GM19193 (cell line): ENCODE data around the gene XPA.

Experiments used
- POLR2A ChIP-seq: IDR thresholded peaks from 4 replicates; pipeline ENCODE4 v1.6.1; 2011; ENCODE audit not compliant: insufficient read depth, insufficient read length; ENCODE audit errors: extremely low read depth

XPA gene

DNA sequence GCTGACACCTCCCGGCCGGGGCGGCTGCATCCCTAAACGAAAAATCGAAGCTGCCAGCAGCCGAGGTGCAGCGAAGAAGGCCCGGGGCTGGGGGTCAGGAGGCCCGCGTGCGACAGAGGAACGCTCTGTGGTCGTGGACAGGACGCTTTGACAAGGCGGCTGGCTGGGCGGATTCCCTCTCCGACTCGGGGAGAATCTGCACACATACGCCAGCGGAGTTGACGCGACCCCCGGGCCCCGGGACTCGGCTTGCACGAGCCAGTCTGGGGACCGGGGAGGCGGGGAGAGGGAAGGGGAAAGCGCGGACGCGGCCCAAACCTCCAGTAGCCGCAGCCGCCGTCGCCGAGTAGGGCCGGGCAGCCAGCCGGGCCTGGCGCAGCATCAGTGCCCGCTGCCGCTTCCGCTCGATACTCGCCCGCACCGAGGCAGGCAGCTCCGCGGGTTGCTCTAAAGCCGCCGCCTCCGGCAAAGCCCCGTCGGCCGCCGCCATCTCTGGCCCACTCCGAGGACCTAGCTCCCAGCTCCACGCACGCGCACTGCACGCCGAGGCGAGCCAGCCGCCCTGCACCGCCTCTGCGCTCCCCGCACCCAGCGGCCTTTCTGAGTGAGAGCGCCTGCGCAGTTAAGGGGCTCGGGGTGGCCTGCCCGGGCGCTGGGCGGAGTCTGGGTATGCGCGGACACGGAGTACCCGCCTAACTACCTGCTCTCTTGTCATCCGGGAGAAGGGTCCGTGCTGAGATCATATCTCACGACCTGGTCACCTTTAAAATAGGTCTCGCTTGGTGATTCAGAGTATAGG lies at the start of gene XPA:
XPA (minus strand) TSS at position 538 of the 799 bp plus-strand sequence; CDS start at position 490, 48 bp downstream.
- peak; percentile 93 for TF ChIP-seq POLR2A

DNA sequence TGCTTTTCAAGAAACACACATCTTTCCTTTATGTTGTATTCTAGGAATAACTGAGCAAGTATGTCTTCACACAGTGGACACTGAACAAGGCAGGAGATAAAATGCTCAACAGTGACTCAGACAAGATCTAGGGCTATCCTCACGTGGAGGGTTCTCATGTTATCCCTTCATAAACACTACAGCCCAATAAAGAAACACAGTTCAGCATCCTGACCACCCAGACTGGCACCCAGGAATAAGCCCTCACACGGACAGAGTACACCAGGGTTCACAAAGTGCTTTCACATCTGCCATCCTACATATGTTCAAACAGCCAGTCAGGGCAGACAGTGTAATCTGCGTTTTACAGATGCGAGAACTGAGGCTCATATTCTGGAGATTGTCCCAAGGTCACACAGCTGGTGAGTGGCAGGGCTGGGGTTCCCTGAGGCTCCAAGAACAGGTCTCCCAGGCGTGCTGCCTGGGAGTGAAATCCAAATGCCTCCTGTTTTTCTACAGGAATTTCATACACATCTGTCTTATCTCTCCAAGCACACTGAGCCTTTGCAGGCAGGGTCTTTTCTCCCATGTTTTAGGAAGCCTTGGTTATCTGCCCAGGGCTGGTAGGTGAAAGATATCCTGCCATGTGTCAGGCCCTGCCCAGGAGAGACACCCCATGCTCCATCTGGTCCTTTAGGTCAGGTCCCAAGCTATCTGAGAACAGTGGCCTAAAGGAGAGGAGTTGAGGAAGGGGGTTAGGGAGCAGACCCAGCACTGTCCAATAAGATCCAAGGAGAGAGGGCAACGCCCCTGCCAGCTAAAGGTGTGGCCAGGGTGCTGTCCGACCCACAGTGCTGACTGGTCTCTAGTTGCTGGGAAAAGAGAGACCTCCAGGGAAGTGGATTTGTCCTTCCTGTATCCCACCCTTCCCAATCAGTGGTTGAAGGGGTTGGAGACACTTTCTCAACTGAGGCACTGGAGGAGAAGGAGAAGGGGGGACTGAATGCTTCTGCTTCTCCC lies 47.9 kb upstream of the XPA start:
- TF ChIP-seq POLR2A: no peak

DNA sequence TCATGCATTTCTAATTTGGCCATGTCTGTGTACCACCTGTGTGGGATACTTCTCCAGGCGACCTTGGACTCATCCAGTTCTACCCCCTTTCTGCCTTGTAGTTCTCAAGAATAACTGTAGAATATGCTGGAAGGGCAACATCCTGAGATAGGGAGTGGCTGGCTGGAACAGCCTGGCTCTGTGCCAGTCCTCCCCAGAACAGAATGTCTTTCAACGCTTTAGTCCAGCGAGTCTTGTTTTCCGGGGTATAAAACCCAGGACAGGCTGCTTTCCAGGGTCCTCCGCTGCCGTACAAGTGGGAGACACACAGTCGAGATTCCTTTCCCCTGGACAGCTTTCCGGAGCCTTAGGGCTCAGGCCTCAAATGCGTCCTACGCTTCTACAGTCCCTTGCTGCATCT lies 45.4 kb upstream of the XPA start:
- no peak for TF ChIP-seq POLR2A

DNA sequence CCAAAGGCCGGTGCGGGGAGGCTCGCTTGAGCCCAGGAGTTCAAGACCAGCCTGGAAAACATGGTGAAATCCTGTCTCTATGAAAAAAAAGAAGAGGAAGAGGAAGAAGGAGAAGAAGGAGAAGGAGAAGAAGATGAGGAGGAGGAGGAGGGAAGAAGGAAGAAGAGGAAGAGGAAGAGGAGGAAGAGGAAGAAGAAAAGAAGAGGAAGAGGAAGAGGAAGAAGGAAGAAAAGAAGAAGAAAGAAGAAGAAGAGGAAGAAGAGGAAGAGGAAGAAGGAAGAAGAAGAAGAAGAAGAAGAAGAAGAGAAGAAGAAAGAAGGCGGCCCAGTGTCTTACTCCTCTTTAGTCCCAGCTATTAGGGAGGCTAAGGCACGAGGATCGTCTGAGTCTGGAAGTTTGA lies 44.8 kb upstream of the XPA start:
- TF ChIP-seq POLR2A: no peak

DNA sequence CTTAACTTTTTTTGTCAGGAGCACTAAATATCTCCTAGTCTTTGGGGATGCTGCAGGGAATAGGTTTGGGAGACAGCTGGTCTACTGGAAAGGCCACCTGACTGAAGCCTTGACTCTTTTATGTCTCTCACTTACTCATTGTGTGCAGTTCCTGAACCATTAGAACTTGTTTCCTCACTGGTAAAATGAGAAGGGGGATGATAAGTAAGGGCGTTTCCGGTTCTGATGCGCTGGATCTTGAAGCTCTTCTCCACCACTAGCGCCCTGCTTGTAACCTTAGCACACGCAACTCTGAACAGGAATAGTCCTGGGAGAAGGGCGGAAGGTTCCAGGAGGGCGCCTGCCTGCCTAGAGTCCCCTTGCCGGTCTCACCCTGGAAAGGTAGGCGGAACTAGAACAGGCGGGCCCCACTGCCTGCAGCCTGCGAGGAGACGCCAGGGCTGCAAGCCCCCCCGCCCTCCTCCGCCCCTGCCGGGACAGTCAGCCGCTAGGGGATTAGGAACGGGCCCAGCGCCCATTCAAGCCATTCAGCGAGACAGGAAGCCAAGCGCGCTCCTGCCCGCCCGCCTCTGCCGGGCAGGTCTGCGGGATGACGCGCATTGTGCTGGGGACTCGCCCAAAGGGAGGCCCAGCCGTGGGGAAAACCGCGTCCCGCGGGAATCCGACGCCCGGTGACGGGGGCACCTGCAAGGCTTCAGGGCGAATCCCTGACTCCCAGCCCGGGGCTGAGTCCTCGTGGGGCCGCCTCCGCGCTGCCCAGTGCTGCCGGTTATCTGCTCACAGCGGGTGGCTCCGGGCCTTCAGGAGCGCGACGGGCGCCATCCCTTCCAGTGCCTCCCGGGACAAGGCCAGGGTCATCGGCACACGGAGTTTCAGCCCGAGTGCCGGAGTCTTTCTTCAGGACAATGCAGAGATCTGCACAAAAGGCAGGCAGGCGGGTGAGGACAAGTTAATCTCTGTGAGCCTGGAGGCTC lies 44.0 kb upstream of the XPA start:
- TF ChIP-seq POLR2A: no peak

DNA sequence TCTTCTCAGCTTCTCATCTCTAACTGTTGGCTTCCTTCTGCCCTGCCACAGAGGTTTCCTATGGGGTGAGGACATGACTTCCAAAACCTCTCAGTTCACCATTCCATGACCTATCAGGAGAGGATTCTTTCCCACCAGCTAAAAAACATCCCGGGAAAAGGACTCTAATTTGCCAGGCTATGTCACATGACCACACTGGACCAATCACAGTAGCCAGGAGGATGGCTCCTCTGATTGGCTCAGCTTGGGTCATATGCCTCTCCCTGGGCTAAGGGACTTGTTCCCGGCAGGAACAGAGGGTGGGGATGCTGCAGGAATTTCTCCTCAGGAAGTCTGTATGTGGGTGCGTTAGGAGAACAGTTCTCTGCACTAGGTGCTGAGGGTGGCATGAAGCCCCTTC lies 40.3 kb upstream of the XPA start:
- TF ChIP-seq POLR2A: no peak

DNA sequence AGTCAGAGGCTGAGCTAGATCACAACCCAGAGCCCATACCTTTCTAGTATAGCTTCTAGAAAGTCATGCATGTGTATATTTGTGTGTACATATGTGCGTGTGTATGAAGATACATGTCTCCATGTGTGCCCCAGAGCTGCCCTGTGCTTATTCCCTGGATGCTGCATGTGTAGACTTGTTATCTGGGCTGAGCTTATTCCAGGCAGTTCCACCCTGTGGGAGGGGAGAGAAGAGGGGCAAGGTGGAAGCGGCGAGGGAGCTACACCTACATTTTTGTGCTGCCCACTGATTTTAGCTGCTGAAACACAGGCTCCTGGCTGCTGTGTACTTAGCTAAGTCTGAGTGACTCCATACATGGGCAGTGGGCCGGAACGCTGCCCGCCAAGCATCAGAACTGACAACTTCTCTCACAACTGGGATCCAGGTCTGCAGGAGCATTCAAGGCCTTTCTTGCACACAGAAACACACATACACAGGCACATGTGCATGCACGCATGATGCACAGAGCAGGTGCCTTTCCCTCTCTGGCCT lies 38.0 kb upstream of the XPA start:
- no peak for TF ChIP-seq POLR2A

DNA sequence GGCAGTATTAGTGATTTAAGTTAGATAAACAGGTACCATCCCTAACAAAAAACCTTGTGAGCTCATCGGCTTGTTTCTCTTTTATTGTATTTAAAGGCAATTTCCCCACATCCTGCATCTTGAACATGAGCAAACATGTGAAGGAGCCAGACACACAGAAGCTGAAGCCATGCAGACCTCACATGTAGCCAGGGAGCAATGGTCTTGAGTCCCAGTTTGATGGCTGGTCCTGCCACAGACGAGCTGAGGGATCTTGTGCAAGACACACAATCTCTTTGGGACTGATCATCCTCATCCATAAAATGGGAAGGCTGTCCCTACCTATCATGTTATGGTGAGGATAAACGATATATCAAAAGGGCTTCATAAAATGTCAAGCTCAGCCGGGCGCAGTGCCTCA lies 29.6 kb upstream of the XPA start:
- TF ChIP-seq POLR2A: no peak

DNA sequence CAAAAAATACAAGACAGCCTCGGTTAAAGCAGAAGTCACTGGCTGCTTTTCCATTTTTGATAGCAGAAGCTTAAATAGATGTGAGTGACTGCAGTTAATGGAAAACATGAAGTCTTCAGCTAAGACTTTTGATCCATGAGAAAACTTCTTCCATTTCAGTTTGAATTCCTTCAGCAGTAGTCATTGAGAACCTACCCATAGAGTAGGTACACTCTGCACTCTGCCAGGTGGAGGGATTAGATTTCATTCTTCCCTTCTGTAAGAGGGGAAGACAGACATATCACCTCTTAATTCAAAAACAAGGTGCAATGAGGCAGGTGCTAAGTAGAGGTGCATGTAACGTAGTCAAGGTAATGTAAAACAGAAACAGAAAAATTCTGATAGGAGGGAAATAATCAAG lies 26.7 kb upstream of the XPA start:
- no peak for TF ChIP-seq POLR2A

DNA sequence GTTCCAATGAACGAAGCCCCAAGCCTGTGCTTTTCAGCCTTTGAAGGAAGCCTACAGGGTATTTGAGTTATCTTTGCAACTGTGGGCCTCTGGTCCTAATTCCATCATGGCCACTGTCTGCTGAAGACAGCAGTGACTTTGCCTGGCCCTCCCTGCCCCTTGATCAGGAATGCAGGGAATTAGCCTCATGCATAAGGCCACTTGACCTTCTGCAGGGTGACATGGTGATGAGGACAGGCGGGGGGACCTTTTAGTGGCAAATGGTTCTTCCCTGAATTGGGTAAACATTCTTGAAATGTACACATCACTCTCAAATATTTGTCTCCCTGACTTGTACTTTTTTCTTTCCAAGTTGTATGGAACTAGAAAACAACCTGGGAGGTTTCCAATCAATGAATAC lies 25.2 kb upstream of the XPA start:
- no peak for TF ChIP-seq POLR2A

DNA sequence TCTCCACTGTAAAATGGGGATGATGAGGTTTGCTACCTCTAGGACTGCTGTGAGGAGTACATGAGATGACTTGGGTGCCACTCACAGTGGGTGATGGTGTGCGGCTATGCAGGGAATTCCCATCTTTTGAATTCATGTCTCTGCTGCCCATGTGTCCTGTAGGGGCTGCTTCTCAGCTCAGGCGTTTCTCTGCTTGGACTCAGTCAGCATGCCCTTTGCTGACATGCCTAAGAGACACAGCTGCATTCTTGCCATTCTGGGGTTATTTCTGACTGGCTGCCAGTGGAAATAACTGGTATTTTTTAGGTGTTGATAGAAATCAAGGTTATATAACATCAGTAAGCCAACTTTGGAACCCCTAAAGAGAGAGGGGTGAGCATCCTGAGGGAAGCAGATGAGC lies 24.3 kb upstream of the XPA start:
- no peak for TF ChIP-seq POLR2A

DNA sequence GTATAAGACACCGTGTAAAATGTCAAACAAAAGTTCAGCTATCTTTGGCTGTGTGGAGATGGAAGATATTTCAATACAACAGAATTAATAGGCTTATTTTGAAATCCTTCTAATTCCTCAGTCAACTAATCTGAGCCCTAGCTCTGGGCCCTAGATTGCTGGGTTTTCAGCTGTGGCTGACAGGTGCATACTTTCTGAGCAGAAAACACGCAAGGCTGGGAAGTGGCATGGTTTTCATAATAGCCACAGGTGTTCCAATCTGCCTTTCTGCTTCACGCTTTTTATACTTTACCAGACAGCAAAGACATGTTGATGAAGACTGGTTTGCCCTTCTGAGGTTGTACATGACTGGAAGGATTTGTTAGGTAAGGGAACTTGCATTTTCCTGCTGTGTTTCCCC lies 20.7 kb upstream of the XPA start:
- no peak for TF ChIP-seq POLR2A

DNA sequence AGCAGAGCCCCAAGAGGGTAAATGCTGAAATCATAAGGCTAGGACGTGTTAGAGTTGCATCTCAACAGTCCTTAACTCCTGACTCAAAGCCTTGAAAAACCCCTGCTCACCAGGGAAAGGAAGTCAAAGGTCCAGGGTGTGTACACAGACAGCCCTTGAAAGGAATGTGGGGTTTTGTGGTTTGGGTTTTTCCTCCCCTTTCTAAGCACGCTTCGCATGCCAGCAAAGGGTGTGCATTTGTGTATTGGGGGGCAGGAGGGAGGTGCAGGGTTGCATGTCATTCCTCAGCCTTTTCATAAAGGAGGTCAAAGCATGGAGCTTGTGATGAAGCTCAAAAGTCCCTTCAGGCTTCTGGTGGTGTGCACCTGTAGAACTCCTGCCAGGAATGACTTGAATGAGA lies 17.3 kb upstream of the XPA start:
- no peak for TF ChIP-seq POLR2A

DNA sequence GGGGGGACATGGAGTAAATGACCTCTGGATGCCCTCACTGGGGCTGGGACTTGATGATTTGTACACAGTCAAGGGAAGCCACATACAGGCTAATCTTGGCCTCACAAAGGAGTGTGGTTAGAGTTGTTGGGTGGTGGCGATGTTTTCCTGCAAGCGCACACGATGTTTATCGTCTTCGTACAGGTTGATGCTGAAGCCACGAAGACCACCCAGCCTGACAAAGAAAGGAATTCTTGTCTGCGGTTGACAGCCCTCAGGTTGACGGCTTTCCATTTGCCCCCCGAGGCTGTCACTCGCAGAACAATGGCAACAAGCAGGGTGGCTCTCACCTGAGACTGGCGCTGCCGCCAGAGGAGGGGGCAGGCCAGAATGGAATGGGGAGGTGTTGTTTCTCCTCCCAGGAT lies 14.1 kb upstream of the XPA start:
- TF ChIP-seq POLR2A: no peak
